HepG2 (cell line): ENCODE data around the gene ENPP1. TPM values are rescaled to one million over a fixed set of nuclear protein-coding genes. Genes with fewer than 3 reads are reported as not detected.

Source experiments
- BCL6 ChIP-seq: IDR thresholded peaks from 2 replicates; pipeline ENCODE4 v1.6.1; 2016; ENCODE audit warnings: missing genetic modification reagents, missing compliant biosample characterization
- ELF1 ChIP-seq: sonication (generic); formaldehyde crosslinking; IDR thresholded peaks from 2 replicates; pipeline ENCODE4 v1.4.0; 2020; ENCODE audit warnings: missing genetic modification reagents
- ERF ChIP-seq: IDR thresholded peaks from 2 replicates; pipeline ENCODE4 v1.6.1; 2018; ENCODE audit warnings: missing biosample characterization, missing genetic modification reagents
- HOXA5 ChIP-seq: sonication (generic); formaldehyde crosslinking; IDR thresholded peaks from 2 replicates; pipeline ENCODE4 v1.4.0; 2020; ENCODE audit warnings: missing genetic modification reagents
- IRX3 ChIP-seq: sonication (generic); formaldehyde crosslinking; IDR thresholded peaks from 2 replicates; pipeline ENCODE4 v1.8.1; 2023; ENCODE audit warnings: mild to moderate bottlenecking, low read depth, missing genetic modification reagents, borderline replicate concordance
- ISL2 ChIP-seq: sonication (generic); formaldehyde crosslinking; IDR thresholded peaks from 2 replicates; pipeline ENCODE4 v1.5.0; 2020; ENCODE audit warnings: missing genetic modification reagents
- MEIS2 ChIP-seq: sonication (generic); formaldehyde crosslinking; IDR thresholded peaks from 2 replicates; pipeline ENCODE4 v1.9.0; 2021; ENCODE audit warnings: mild to moderate bottlenecking, missing genetic modification reagents
- MZF1 ChIP-seq: sonication (generic); formaldehyde crosslinking; IDR thresholded peaks from 2 replicates; pipeline ENCODE4 v1.8.1; 2023; ENCODE audit warnings: mild to moderate bottlenecking, missing genetic modification reagents, borderline replicate concordance
- PITX1 ChIP-seq: sonication (generic); formaldehyde crosslinking; IDR thresholded peaks from 2 replicates; pipeline ENCODE4 v1.5.1; 2020; ENCODE audit warnings: mild to moderate bottlenecking, missing genetic modification reagents
- PPARG ChIP-seq: conservative IDR thresholded peaks from 2 replicates; pipeline ENCODE4 v1.6.1; 2016; ENCODE audit warnings: missing biosample characterization, missing genetic modification reagents
- RXRB ChIP-seq: IDR thresholded peaks from 2 replicates; pipeline ENCODE4 v1.6.1; 2016; ENCODE audit warnings: borderline replicate concordance, missing genetic modification reagents, missing compliant biosample characterization
- SNAPC2 ChIP-seq: sonication (generic); formaldehyde crosslinking; IDR thresholded peaks from 2 replicates; pipeline ENCODE4 v1.8.1; 2022; ENCODE audit warnings: mild to moderate bottlenecking, missing genetic modification reagents
- TARDBP ChIP-seq: sonication (generic); formaldehyde crosslinking; IDR thresholded peaks from 2 replicates; pipeline ENCODE4 v1.8.0; 2022; ENCODE audit warnings: mild to moderate bottlenecking, missing genetic modification reagents
- WIZ ChIP-seq: sonication (generic); formaldehyde crosslinking; IDR thresholded peaks from 2 replicates; pipeline ENCODE4 v1.5.1; 2020; ENCODE audit warnings: mild to moderate bottlenecking, missing genetic modification reagents
- ZFP37 ChIP-seq: sonication (generic); formaldehyde crosslinking; IDR thresholded peaks from 2 replicates; pipeline ENCODE4 v1.4.0; 2020; ENCODE audit warnings: missing genetic modification reagents, borderline replicate concordance
- ZMYM3 ChIP-seq: sonication (generic); formaldehyde crosslinking; IDR thresholded peaks from 2 replicates; pipeline ENCODE4 v1.5.1; 2020; ENCODE audit warnings: mild to moderate bottlenecking, missing genetic modification reagents
- ZNF317 ChIP-seq: sonication (generic); formaldehyde crosslinking; IDR thresholded peaks from 2 replicates; pipeline ENCODE4 v1.5.0; 2020; ENCODE audit warnings: mild to moderate bottlenecking, missing genetic modification reagents
- ZNF350 ChIP-seq: sonication (generic); formaldehyde crosslinking; IDR thresholded peaks from 2 replicates; pipeline ENCODE4 v1.4.0; 2020; ENCODE audit warnings: mild to moderate bottlenecking, low read depth, missing genetic modification reagents, borderline replicate concordance
- polyA plus RNA-seq, 8 experiments: library from polyadenylated mRNA; depleted of rRNA in 3 of 8; stranded (reverse) in 7 of 8; unstranded in 1 of 8; fragments of >200 nt; fragmentation: Illumina TruSeq in 4 of 8; extraction: Trizol in 4 of 8; gene quantifications; 2 replicates each; pipeline versions ENCODE4 v1.2.1 to v1.2.3, GENCODE V29; 2011 to 2016; ENCODE audit warnings: low read depth in 4 of 8, missing spikeins in 1 of 8, mixed read lengths in 1 of 8; ENCODE audit not compliant: insufficient read depth in 1 of 8
- total RNA-seq, 5 experiments: library from RNA; depleted of rRNA; stranded (reverse); fragments of >200 nt; fragmentation: Illumina TruSeq; extraction: Trizol; gene quantifications; 2 replicates each; pipeline ENCODE4 v1.2.3, GENCODE V29; 2016; ENCODE audit warnings: low read depth in 1 of 5
- TF ChIP-seq, protein P1 (sequence below): sonication (generic); formaldehyde crosslinking; IDR thresholded peaks from 2 replicates; pipeline ENCODE4 v1.4.0; 2020; ENCODE audit warnings: mild to moderate bottlenecking, low read depth, missing genetic modification reagents
- TF ChIP-seq, protein P2 (sequence below): sonication (generic); formaldehyde crosslinking; conservative IDR thresholded peaks from 2 replicates; pipeline ENCODE4 v1.8.1; 2023; ENCODE audit warnings: missing genetic modification reagents
- TF ChIP-seq, protein P3 (sequence below): sonication (generic); formaldehyde crosslinking; IDR thresholded peaks from 2 replicates; pipeline ENCODE4 v1.5.0; 2020; ENCODE audit warnings: missing genetic modification reagents
- TF ChIP-seq, protein P4 (sequence below): IDR thresholded peaks from 2 replicates; pipeline ENCODE4 v1.6.1; 2016; ENCODE audit warnings: mild to moderate bottlenecking

Gene ENPP1
- total and polyA plus RNA-seq, 2 of the 13 experiments (the other 11 are each of a cell fraction or from before 2014, with no cell fraction given): 56.5 to 160 TPM

DNA sequence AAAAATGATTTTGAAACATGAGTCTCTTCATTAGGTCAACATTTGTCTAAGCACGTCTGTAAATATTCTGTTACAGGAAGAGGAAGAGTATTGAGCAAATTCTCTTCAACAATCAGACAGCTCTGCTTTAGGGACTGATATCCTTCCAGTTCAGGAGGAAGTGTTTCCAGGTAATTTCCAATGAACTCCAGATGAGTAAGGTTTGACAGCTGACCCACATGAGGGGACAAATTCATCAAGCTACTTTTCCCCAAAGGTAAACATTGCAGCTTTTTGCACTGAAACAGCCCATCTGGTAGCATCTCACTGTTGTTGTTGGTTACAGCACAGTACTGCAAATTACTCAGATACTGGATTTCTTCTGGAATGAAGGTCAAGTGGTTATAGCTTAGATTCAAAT, 18.1 kb downstream of the ENPP1 start (continued):
- TF ChIP-seq ZNF350 (CRISPR knock-in tag): no peak
- peak; percentile 96 for TF ChIP-seq BCL6 (CRISPR knock-in tag)
- TF ChIP-seq HOXA5: peak; percentile 71; the same call in 1 of the 2 replicates
- peak; percentile 85; the same call in 1 of the 2 replicates for TF ChIP-seq MEIS2 (CRISPR knock-in tag)
- no peak for TF ChIP-seq SNAPC2 (CRISPR knock-in tag)
- TF ChIP-seq, protein P1, sequence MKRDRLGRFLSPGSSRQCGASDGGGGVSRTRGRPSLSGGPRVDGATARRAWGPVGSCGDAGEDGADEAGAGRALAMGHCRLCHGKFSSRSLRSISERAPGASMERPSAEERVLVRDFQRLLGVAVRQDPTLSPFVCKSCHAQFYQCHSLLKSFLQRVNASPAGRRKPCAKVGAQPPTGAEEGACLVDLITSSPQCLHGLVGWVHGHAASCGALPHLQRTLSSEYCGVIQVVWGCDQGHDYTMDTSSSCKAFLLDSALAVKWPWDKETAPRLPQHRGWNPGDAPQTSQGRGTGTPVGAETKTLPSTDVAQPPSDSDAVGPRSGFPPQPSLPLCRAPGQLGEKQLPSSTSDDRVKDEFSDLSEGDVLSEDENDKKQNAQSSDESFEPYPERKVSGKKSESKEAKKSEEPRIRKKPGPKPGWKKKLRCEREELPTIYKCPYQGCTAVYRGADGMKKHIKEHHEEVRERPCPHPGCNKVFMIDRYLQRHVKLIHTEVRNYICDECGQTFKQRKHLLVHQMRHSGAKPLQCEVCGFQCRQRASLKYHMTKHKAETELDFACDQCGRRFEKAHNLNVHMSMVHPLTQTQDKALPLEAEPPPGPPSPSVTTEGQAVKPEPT (CRISPR knock-in tag): no peak
- peak; percentile 95 for TF ChIP-seq ZNF317
- TF ChIP-seq ELF1 (CRISPR knock-in tag): peak; percentile 59
- TF ChIP-seq, protein P2, sequence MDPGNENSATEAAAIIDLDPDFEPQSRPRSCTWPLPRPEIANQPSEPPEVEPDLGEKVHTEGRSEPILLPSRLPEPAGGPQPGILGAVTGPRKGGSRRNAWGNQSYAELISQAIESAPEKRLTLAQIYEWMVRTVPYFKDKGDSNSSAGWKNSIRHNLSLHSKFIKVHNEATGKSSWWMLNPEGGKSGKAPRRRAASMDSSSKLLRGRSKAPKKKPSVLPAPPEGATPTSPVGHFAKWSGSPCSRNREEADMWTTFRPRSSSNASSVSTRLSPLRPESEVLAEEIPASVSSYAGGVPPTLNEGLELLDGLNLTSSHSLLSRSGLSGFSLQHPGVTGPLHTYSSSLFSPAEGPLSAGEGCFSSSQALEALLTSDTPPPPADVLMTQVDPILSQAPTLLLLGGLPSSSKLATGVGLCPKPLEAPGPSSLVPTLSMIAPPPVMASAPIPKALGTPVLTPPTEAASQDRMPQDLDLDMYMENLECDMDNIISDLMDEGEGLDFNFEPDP (CRISPR knock-in tag): no peak
- TF ChIP-seq, protein P3, sequence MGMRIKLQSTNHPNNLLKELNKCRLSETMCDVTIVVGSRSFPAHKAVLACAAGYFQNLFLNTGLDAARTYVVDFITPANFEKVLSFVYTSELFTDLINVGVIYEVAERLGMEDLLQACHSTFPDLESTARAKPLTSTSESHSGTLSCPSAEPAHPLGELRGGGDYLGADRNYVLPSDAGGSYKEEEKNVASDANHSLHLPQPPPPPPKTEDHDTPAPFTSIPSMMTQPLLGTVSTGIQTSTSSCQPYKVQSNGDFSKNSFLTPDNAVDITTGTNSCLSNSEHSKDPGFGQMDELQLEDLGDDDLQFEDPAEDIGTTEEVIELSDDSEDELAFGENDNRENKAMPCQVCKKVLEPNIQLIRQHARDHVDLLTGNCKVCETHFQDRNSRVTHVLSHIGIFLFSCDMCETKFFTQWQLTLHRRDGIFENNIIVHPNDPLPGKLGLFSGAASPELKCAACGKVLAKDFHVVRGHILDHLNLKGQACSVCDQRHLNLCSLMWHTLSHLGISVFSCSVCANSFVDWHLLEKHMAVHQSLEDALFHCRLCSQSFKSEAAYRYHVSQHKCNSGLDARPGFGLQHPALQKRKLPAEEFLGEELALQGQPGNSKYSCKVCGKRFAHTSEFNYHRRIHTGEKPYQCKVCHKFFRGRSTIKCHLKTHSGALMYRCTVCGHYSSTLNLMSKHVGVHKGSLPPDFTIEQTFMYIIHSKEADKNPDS (CRISPR knock-in tag): 0 out of 2 replicates have a peak, but pooled peaks have one; percentile 28
- 0 out of 2 replicates have a peak, but pooled peaks have one; percentile 44 for TF ChIP-seq WIZ (CRISPR knock-in tag)
- TF ChIP-seq ERF (CRISPR knock-in tag): peak; percentile 41
- TF ChIP-seq ISL2 (CRISPR knock-in tag): peak; percentile 89
- no peak for TF ChIP-seq ZMYM3 (CRISPR knock-in tag)
- no peak for TF ChIP-seq IRX3 (CRISPR knock-in tag)
- TF ChIP-seq MZF1 (CRISPR knock-in tag): no peak
- no peak for TF ChIP-seq PITX1 (CRISPR knock-in tag)
- peak; percentile 86 for TF ChIP-seq PPARG (CRISPR knock-in tag)
- TF ChIP-seq RXRB (CRISPR knock-in tag): peak; percentile 87
- TF ChIP-seq, protein P4, sequence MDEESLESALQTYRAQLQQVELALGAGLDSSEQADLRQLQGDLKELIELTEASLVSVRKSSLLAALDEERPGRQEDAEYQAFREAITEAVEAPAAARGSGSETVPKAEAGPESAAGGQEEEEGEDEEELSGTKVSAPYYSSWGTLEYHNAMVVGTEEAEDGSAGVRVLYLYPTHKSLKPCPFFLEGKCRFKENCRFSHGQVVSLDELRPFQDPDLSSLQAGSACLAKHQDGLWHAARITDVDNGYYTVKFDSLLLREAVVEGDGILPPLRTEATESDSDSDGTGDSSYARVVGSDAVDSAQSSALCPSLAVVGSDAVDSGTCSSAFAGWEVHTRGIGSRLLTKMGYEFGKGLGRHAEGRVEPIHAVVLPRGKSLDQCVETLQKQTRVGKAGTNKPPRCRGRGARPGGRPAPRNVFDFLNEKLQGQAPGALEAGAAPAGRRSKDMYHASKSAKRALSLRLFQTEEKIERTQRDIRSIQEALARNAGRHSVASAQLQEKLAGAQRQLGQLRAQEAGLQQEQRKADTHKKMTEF (CRISPR knock-in tag): peak; percentile 94
- TF ChIP-seq TARDBP: peak; percentile 59; the same call in 1 of the 2 replicates
- TF ChIP-seq ZFP37: no peak
